Esophagus squamous epithelium (tissue), 4 donors: ENCODE measurements around the gene PSG1.
"Not testable (repeated sequence)": the region's sequence is repeated elsewhere in the genome, so short reads cannot be mapped to it uniquely, and the experiment has no call there.

Experiments
- POLR2A ChIP-seq, 4 donors: fragments of 450-650 bp; IDR thresholded peaks; one replicate each; pipeline ENCODE4 v1.6.1; 2017; ENCODE audit warnings: antibody characterized with exemption in 4 of 4, mild to moderate bottlenecking in 4 of 4, moderate library complexity in 3 of 4
- TF ChIP-seq, protein P1 (sequence below), 6 experiments: fragments of 450-650 bp in 4 of 6; fragments of 200-600 bp in 2 of 6; sonication (generic) in 2 of 6; IDR thresholded peaks; one replicate each; pipeline ENCODE4 v1.5.1; 2016 to 2019; ENCODE audit warnings: antibody characterized with exemption in 6 of 6, mild to moderate bottlenecking in 4 of 6, moderate library complexity in 4 of 6

GRCh38 chr19:42923106-42923505 lies 43.6 kb upstream of the PSG1 start:
- TF ChIP-seq, protein P1, sequence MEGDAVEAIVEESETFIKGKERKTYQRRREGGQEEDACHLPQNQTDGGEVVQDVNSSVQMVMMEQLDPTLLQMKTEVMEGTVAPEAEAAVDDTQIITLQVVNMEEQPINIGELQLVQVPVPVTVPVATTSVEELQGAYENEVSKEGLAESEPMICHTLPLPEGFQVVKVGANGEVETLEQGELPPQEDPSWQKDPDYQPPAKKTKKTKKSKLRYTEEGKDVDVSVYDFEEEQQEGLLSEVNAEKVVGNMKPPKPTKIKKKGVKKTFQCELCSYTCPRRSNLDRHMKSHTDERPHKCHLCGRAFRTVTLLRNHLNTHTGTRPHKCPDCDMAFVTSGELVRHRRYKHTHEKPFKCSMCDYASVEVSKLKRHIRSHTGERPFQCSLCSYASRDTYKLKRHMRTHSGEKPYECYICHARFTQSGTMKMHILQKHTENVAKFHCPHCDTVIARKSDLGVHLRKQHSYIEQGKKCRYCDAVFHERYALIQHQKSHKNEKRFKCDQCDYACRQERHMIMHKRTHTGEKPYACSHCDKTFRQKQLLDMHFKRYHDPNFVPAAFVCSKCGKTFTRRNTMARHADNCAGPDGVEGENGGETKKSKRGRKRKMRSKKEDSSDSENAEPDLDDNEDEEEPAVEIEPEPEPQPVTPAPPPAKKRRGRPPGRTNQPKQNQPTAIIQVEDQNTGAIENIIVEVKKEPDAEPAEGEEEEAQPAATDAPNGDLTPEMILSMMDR (IDR thresholded peaks at IDR 0.05): peak in 5 of 6 experiments; percentile 38 to 80 (median 40)
- TF ChIP-seq POLR2A (IDR thresholded peaks at IDR 0.05): not testable (repeated sequence)
